NCI-H82 treated with DMSO at 0.1 percent for 48 hours (cell line): Measurements from ENCODE around the gene PGRMC2.

Experiments used
- DNase-seq: peaks from one replicate; lab custom pipeline; 2025; ENCODE audit not compliant: unreplicated experiment; lab: John Stamatoyannopoulos, UW

The PGRMC2 gene, protein sequence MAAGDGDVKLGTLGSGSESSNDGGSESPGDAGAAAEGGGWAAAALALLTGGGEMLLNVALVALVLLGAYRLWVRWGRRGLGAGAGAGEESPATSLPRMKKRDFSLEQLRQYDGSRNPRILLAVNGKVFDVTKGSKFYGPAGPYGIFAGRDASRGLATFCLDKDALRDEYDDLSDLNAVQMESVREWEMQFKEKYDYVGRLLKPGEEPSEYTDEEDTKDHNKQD

GRCh38 chr4:128287141-128287870, at the start of gene PGRMC2:
TSS of gene PGRMC2 (minus strand) at chr4:128287813. CDS start at chr4:128287790, 23 bp downstream.
- DNase-seq = peak; percentile 2

GRCh38 chr4:128335541-128335940, 47.9 kb upstream of the PGRMC2 start:
- no peak for DNase-seq

- no peak for DNase-seq
Observed at GRCh38 chr4:128334256-128334655, 46.6 kb upstream of the PGRMC2 start.

DNA sequence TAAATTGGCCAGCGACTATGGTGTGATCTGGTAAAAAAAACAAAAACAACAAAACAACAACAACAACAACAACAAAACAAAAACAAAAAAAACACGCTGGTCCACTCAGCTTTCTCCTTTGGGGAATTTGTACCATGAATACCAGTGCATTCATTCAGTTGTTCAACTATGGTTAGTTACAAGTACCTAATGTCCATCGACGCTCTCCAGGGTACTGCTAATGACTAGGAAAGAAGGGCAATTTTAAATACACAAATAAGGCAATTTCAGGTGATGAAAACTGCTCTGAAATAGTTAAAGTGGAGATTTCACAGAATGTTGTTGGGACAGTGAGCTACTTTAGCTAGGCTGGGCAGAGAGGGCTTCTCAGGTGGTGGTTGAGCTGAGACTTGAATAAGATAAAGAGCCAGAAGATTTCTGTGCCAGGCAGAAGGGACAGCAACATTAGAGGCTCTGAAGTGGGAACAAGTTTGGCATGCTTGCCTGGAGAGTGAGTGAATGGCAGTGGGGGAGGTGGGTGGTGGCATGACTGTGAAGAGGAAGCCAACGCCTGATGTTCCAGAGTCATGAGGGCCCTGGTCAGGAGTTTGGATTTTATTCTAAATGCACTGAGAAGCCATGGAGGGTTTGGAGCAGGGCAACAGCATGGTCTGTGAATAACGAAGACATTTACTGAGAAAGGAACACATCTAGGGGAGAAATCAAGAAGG, 45.9 kb upstream of the PGRMC2 start:
- DNase-seq = no peak

- DNase-seq = no peak
Observed at GRCh38 chr4:128332081-128332480, 44.5 kb upstream of the PGRMC2 start.

DNA sequence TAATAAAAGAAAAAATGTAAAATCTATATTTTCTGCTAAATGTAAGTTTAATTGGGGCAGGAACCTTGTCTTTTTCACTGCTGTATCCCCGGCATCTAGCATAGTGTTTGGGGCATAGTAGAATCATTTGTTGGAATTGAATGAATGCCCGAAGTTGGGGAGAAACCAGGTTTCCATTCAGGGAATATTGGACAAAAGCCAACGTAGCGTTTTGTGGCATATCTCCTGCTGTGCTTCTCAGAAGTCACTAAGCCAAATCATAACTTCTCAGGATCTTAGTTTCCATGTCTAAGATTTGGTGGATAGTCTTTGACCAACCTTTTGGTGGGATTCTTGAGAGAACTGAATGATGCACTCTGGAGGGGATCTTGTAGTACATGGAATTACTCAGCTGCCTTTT, 42.0 kb upstream of the PGRMC2 start:
- no peak for DNase-seq

GRCh38 chr4:128328106-128328505, 40.5 kb upstream of the PGRMC2 start:
- no peak for DNase-seq

GRCh38 chr4:128323401-128323800, 35.8 kb upstream of the PGRMC2 start:
- no peak for DNase-seq

DNA sequence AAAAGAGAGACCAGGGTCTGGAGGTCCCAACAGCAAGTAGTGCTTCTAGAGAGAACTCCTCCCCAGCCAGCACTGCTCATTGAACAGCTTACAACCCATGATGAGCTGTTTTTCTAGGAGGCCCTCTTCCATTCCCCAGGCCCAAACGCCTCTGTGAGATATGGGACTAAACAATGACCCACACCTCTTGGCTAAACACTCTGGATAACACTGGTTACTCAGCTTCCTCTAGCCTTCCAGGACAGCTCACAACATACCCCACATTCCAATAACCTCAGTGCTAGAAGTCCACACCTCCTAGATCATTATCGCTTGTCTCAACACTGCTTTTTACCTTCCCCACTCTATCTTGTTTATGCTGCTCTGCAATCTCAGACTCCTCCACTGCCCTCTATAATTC, 35.4 kb upstream of the PGRMC2 start:
- no peak for DNase-seq

- no peak for DNase-seq
Observed at GRCh38 chr4:128322311-128322710, 34.7 kb upstream of the PGRMC2 start.

- DNase-seq = no peak
Observed at GRCh38 chr4:128320656-128321055, 33.0 kb upstream of the PGRMC2 start.

- DNase-seq = no peak
Observed at GRCh38 chr4:128315756-128316520, 28.3 kb upstream of the PGRMC2 start.

DNA sequence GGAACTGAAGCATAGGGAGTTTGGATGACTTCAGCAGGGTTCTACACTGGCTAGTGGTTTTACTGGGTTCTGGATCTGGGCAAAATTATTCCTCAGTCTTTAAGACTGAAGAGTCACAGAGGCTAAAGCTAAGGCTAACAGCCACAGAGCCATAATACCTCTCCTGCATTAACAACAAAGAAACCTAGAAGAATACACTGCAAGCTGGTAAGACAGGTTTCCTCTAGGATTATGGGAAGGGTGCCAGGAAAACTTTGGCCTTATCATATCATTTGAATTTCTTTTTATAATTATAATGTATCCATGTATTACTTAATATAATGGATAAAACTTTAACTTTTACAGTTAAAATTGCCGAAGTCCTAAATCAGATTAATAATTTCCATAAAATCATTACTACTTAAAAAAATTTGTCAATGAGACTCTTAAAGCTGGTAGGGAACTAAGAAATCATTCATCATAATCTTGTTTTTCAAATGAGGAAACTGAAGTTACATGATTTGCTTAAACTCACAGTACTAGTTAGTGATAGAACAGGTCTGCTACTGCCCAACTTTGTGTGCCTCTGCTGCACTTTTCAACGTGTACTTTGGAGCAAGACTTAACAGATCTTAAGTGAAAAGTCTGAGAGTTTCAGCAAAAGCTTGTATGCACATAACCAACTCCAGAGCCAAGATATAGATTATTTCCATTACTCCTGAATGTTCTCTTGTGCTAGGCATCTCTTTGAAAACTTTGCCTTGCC, 24.2 kb upstream of the PGRMC2 start:
- no peak for DNase-seq

- DNase-seq = peak; percentile 29
Observed at GRCh38 chr4:128310266-128310697, 22.7 kb upstream of the PGRMC2 start.

DNA sequence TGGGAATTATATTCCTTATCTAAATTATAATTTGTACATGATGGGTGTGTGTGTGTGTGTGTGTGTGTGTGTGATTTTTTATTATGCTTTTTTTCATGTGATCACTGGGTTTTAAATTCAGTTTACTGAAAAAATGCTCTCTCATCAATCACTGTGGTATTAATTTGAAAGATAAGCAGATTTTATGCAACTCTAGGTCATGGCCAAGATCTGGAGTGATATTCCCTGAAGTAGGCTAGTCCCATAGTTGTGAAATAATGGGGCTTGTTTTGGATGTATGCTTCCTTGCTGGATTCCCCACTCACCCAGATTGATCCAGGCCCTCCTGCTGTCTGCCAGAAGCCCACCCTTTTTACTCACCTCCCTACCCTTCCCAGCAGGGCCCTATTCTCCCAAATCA, 22.0 kb upstream of the PGRMC2 start:
- DNase-seq = no peak

DNA sequence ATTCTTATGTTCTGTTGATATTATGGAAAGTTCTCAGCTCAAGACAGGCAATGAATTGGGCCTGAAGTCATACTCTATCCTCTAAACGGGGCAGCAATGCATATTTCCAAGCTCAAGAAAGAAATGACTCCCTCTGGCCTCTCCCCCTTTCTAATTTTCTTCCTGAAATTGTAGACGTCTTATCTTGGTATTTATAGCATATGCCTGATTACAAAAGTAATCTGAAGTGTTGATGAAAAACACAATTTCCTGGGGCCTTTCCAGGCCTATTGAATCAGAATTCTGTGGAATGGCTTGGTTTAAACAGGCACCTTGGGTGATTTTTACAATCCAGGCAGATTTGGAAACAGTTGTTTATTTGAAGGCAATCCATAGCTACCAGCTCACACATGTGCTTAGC, 21.4 kb upstream of the PGRMC2 start:
- DNase-seq = no peak

GRCh38 chr4:128307123-128307571, 19.5 kb upstream of the PGRMC2 start:
- DNase-seq = no peak

- DNase-seq = no peak
Observed at GRCh38 chr4:128305942-128306341, 18.3 kb upstream of the PGRMC2 start.

GRCh38 chr4:128303986-128304385, 16.4 kb upstream of the PGRMC2 start:
- DNase-seq = no peak

DNA sequence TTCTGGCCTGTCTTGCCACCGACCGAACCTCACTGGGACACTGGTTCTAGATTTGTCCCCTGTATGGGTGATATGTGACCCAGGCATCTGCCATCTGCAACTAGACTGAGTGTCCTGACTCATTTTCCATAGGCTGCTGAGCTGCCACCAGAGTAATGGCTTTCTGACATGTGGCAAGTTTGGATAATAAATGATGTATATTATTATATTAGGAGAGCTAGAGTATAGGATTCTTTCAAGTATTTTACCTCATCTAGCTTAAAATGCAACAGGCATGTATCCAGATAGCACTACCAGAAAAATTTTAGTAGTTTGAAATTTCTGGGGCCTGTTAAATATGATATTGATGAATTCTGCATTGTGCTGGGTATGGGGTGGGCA, 15.8 kb upstream of the PGRMC2 start:
- DNase-seq = no peak

DNA sequence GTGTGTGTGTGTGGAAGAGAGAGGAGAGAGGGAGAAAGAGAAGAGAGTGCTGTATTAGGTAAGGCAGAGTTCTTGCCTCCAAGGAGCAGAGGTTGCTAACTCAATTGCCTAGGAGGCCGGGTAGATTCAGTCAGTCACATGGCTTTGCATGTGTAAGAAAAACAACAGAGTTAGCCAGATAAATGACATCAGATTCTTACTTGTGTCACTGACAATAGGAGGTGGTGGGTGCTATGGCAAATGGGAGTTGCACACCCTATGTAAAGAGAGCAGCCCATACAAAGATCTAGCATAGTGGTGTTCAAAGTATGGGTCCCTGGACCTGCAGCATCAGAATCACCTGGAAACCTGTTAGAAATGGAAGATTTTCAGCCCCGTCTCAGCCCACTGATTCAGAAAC, 14.4 kb upstream of the PGRMC2 start:
- DNase-seq = no peak
